ENCODE results near the gene ISM1.

The ISM1 gene

DNA sequence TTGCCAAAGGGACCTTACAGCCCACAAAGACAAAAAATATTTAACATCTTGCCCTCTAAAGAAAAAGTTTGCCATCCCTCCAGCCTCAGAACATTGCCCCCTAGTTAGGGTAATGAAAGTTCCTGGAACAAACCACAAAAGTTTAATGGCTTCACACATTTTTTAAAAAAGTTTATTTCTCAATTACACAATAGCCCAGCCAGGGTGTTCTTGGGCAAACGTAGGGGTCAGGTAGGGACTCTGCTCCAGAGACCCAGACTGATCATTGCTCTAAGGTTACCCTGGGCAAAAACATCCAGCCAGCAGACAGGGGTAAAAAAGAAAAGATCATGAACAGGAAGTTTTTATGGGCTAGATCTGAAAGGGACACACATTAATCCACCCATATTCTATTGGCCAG is 4.5 kb upstream of the ISM1 start:
- TF ChIP-seq, protein P1, sequence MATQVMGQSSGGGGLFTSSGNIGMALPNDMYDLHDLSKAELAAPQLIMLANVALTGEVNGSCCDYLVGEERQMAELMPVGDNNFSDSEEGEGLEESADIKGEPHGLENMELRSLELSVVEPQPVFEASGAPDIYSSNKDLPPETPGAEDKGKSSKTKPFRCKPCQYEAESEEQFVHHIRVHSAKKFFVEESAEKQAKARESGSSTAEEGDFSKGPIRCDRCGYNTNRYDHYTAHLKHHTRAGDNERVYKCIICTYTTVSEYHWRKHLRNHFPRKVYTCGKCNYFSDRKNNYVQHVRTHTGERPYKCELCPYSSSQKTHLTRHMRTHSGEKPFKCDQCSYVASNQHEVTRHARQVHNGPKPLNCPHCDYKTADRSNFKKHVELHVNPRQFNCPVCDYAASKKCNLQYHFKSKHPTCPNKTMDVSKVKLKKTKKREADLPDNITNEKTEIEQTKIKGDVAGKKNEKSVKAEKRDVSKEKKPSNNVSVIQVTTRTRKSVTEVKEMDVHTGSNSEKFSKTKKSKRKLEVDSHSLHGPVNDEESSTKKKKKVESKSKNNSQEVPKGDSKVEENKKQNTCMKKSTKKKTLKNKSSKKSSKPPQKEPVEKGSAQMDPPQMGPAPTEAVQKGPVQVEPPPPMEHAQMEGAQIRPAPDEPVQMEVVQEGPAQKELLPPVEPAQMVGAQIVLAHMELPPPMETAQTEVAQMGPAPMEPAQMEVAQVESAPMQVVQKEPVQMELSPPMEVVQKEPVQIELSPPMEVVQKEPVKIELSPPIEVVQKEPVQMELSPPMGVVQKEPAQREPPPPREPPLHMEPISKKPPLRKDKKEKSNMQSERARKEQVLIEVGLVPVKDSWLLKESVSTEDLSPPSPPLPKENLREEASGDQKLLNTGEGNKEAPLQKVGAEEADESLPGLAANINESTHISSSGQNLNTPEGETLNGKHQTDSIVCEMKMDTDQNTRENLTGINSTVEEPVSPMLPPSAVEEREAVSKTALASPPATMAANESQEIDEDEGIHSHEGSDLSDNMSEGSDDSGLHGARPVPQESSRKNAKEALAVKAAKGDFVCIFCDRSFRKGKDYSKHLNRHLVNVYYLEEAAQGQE (IDR thresholded peaks at IDR 0.05; ENCODE audit: insufficient replicate concordance, low read depth): no peak
- TF ChIP-seq GABPA (IDR thresholded peaks at IDR 0.05; ENCODE audit: low read depth) (no peak), SPI1 (IDR thresholded peaks at IDR 0.05; ENCODE audit: borderline replicate concordance, low read depth) (no peak), CTCF (IDR thresholded peaks at IDR 0.05; ENCODE audit: insufficient read depth, low read length) (no peak), POLR2AphosphoS5 (IDR thresholded peaks at IDR 0.05; ENCODE audit: low read depth) (no peak)
- H3K4me3 ChIP-seq (replicated peaks; ENCODE audit: insufficient read depth, low read length): no peak overlapping the region
- H3K27me3 ChIP-seq (ENCODE audit: insufficient read depth, poor library complexity, severe bottlenecking): peaks cover 29% of the 10 kb centered on the region
- H3K27ac ChIP-seq (replicated peaks): no peak overlapping the region
- no peak for DNase-seq (ENCODE audit: low read depth in 1 of 2, low spot score in 1 of 2)

- DNase-seq (ENCODE audit: low read depth in 1 of 2, low spot score in 1 of 2): no peak
- peaks cover 47% of the 10 kb centered on the region for H3K27me3 ChIP-seq (ENCODE audit: insufficient read depth, poor library complexity, severe bottlenecking)
- H3K27ac ChIP-seq (replicated peaks): no peak overlapping the region
- H3K4me3 ChIP-seq (replicated peaks; ENCODE audit: insufficient read depth, low read length): no peak overlapping the region
- TF ChIP-seq POLR2AphosphoS5 (IDR thresholded peaks at IDR 0.05; ENCODE audit: low read depth): no peak
- TF ChIP-seq SPI1 (IDR thresholded peaks at IDR 0.05; ENCODE audit: borderline replicate concordance, low read depth): no peak
- TF ChIP-seq, protein P1 (IDR thresholded peaks at IDR 0.05; ENCODE audit: insufficient replicate concordance, low read depth): no peak
- no peak for TF ChIP-seq CTCF (IDR thresholded peaks at IDR 0.05; ENCODE audit: insufficient read depth, low read length)
- TF ChIP-seq GABPA (IDR thresholded peaks at IDR 0.05; ENCODE audit: low read depth): no peak
Observed at GRCh38 chr20:13219327-13220193, 1.5 kb upstream of the ISM1 start.

- no peak for TF ChIP-seq CTCF (IDR thresholded peaks at IDR 0.05; ENCODE audit: insufficient read depth, low read length)
- no peak for TF ChIP-seq POLR2AphosphoS5 (IDR thresholded peaks at IDR 0.05; ENCODE audit: low read depth)
- TF ChIP-seq SPI1 (IDR thresholded peaks at IDR 0.05; ENCODE audit: borderline replicate concordance, low read depth): no peak
- no peak for TF ChIP-seq GABPA (IDR thresholded peaks at IDR 0.05; ENCODE audit: low read depth)
- TF ChIP-seq, protein P1 (IDR thresholded peaks at IDR 0.05; ENCODE audit: insufficient replicate concordance, low read depth): no peak
- Histone ChIP-seq H3K27ac (replicated peaks) (no peak overlapping the region), H3K27me3 (ENCODE audit: insufficient read depth, poor library complexity, severe bottlenecking) (peaks cover 47% of the 10 kb centered on the region), H3K4me3 (replicated peaks; ENCODE audit: insufficient read depth, low read length) (no peak overlapping the region; the same call in 1 of the 2 replicates)
- DNase-seq (ENCODE audit: low read depth in 1 of 2, low spot score in 1 of 2): peak in 1 of 2 experiments; percentile 9
Observed at GRCh38 chr20:13220194-13220903, 725 bp upstream of the ISM1 start.

Data from HL-60 (cell line).